H7 (cell line): ENCODE measurements around the gene ALDH1A1. TPM values are rescaled to one million over a fixed set of nuclear protein-coding genes. Genes with fewer than 3 reads are reported as not detected.
A peak's percentile ranks its signal among the peaks of the same experiment; 100 is the strongest.
"Not testable (repeated sequence)": the region's sequence is repeated elsewhere in the genome, so short reads cannot be mapped to it uniquely, and the experiment has no call there.

ENCODE experiments used
- DNase-seq: peaks from one replicate; pipeline ENCODE4 v3.0.0; 2012
- H3K27me3 ChIP-seq: 2 replicates; pipeline ENCODE4 v1.6.0; 2011; ENCODE audit warnings: mild to moderate bottlenecking, low read length; ENCODE audit not compliant: control insufficient read depth, insufficient read depth
- H3K36me3 ChIP-seq: replicated peaks from 2 replicates; pipeline ENCODE4 v1.5.1; 2011; ENCODE audit warnings: low read length; ENCODE audit not compliant: control insufficient read depth, insufficient read depth
- H3K4me3 ChIP-seq: 2 replicates; pipeline ENCODE4 v1.5.1; 2011; ENCODE audit warnings: low read depth, mild to moderate bottlenecking, control low read depth, low read length, moderate library complexity; ENCODE audit not compliant: insufficient read depth
- total RNA-seq: library from RNA; depleted of rRNA; stranded (reverse); fragments of >200 nt; shearing (Covaris generic); gene quantifications from 2 replicates; pipeline ENCODE4 v1.2.3, GENCODE V29; 2014; rRNA removed

Gene ALDH1A1
- total RNA-seq, 1 experiment from 2014 or later = 1.6 TPM

DNA sequence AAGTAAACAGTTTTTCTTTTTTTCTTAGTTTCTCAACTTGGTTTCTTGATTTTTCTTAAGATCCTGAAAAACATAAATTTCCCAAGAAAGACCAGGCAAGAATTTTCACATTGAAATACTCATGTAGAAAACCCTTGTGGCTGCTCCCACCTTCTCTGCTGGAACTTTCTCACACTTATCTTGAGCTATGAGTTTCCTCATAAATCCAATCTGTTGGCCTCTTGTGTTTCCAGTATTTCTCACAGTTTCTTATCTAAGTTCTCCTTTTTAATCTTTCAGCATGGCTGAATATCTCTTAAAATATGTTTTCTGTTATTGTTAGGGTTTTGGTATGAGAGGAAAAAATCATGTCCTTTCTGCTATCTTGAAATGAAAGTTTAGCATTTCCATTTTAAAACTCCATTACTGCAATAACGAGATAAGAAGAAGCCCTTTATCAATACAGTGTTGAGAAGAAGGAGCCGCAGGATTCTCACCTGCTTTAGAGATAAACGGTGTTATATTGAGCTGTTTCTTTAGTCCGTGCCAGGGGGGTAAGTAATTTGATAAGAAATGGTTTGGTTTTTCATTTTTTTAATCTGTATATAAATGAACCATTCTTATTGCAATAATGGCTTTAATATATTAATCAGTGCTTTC is 89.3 kb downstream of the ALDH1A1 start:
- Histone ChIP-seq H3K27me3 (no peaks in the 10 kb centered on the region), H3K4me3 (no peak overlapping the region), H3K36me3 (no peaks in the 10 kb centered on the region)
- DNase-seq = no peak

DNA sequence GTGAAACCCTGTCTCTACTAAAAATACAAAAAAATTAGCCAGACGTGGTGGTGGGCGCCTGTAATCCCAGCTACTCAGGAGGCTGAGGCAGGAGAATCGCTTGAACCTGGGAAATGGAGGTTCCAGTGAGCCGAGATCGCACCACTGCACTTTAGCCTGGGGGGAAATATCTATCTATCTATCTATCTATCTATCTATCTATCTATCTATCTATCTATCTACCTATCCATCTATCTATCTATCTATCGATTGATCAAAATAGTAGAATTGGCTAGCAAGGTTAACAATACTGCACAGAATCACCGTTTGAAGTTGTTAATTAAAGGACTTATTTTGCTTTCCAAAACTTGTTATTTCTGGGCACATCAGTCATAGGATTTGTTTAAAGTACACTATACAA is 90.1 kb downstream of the ALDH1A1 start:
- DNase-seq = not testable (repeated sequence)

GRCh38 chr9:72858089-72858912 is 94.6 kb downstream of the ALDH1A1 start:
- Histone ChIP-seq H3K27me3 (no peaks in the 10 kb centered on the region), H3K4me3 (no peak overlapping the region), H3K36me3 (no peaks in the 10 kb centered on the region)
- no peak for DNase-seq

More for the DNA sequence above, 90.1 kb downstream of the ALDH1A1 start:
- H3K4me3 ChIP-seq, H3K27me3 ChIP-seq, H3K36me3 ChIP-seq: not testable (repeated sequence)

- DNase-seq = no peak
- Histone ChIP-seq H3K36me3 (no peaks in the 10 kb centered on the region), H3K4me3 (no peak overlapping the region), H3K27me3 (no peaks in the 10 kb centered on the region)
Measured at GRCh38 chr9:72857624-72857996, 95.2 kb downstream of the ALDH1A1 start.

DNA sequence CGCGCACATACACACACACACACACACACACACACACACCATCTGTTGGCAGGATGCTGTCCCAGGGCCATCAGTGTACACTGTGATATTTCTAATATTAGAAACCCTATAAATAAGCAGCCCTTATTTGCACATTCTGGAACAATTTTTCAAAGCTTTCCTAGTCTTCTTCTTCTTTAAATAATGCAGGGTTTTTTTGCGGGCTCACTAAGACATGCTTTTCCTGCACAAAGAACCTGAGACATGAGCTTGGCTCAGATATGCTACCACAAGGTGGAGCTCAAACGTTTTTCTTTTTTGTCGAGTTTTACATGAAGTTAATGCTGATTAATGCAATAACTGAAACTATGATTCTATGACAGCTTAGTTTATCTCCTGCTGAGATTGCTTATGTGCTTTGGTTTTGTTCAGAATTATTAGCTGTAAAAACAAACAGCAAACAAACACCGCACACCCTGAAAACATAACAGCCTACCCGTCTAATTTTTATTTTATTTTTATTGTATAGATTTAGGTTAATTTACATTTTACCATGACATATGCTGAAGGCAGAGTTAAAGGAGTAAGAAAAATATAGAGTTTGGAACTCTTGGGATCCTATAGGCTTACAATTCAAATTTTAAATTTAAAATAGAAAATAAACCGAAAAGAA is 95.8 kb downstream of the ALDH1A1 start:
- Histone ChIP-seq H3K36me3 (no peaks in the 10 kb centered on the region), H3K4me3 (no peak overlapping the region), H3K27me3 (no peaks in the 10 kb centered on the region)
- peak; percentile 27 for DNase-seq

GRCh38 chr9:72855890-72856523 is 96.8 kb downstream of the ALDH1A1 start:
- DNase-seq = peak; percentile 30
- H3K36me3 ChIP-seq = no peaks in the 10 kb centered on the region
- H3K27me3 ChIP-seq = no peaks in the 10 kb centered on the region
- no peak overlapping the region for H3K4me3 ChIP-seq

DNA sequence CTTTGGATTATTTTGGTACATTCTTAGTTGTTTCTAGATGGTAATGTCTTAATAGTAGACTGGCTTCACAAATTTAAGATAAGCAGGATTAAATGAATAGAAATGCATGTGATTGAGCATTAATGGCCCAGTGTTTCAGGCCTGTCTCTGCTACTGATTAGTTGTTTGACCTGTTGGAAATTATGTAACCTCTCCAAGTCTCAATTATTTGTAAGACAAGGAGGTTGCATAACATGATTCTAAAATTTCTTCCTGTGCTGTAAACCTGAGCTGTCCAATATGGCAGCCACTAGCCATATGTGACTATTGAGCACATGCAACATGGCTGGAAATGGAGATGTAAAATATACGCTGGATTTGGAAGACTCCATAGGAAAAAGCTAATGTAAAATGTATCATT is 97.5 kb downstream of the ALDH1A1 start:
- Histone ChIP-seq H3K27me3 (no peaks in the 10 kb centered on the region), H3K36me3 (no peaks in the 10 kb centered on the region), H3K4me3 (no peak overlapping the region)
- no peak for DNase-seq

Other genes starting within 250 kb of the ALDH1A1 start
- gene ANXA1, start 198.8 kb upstream of the ALDH1A1 start, total RNA-seq = 4.7 and 6.6 TPM in 2 replicates